ENCODE data around the gene STAP2. TPM values are rescaled to one million over a fixed set of nuclear protein-coding genes. Genes with fewer than 3 reads are reported as not detected.

STAP2 gene
- total and polyA plus RNA-seq, 10 of the 15 experiments (the other 5 are each of a cell fraction or from before 2014, with no cell fraction given) = 0.84 to 22.4 (median 15.2) TPM

GRCh38 chr19:4370418-4371041, 31.9 kb upstream of the STAP2 start:
- H3K79me2 ChIP-seq (ENCODE audit: control insufficient read depth, insufficient read depth, low read length) = peaks cover 76% of the 10 kb centered on the region
- ChIA-PET RAD21 (ENCODE audit: unreplicated experiment) (interaction anchor here (0.6 to 1.8 kb wide), 8 partner anchors 10 to 34 kb away, joined by 3 to 10 read pairs (median 4); partner anchors contain the start of genes CHAF1A, MPND and SH3GL1), POLR2A (interaction anchor here (0.9 to 2.0 kb wide), 6 partner anchors 9 to 32 kb away, joined by 3 to 11 read pairs (median 4); partner anchors contain the start of genes CHAF1A and MPND), CTCF (interaction anchor here (0.6 to 3.3 kb wide), 11 partner anchors 9 to 116 kb away, joined by 3 to 16 read pairs (median 5); partner anchors contain the start of genes CHAF1A and SH3GL1), SMC1A (ENCODE audit: uncharacterized antibody, unreplicated experiment) (interaction anchor here (0.8 to 1.5 kb wide), 5 partner anchors 9 to 31 kb away, joined by 3 to 5 read pairs (median 5); partner anchors contain the start of genes CHAF1A and SH3GL1)
- FAIRE-seq = no peak
- peaks cover 67% of the 10 kb centered on the region for H3K4me1 ChIP-seq (ENCODE audit: control insufficient read depth, insufficient read depth, low read length)
- ATAC-seq = no peak
- no peaks in the 10 kb centered on the region for H4K20me1 ChIP-seq (ENCODE audit: control insufficient read depth, insufficient read depth)
- peak overlapping the region; percentile 71 for H3K4me3 ChIP-seq
- whole genome bisulfite sequencing (ENCODE audit: insufficient coverage, insufficient replicate concordance, low lambda C conversion rate, missing lambda C conversion rate) = 57% methylated on average over 15 of the region's 15 CpGs
- no peak overlapping the region for H2AFZ ChIP-seq (ENCODE audit: control insufficient read depth, low read depth, low read length)
- intact Hi-C loops (cut with micrococcal nuclease; ENCODE audit: unreplicated experiment) (no loop called here), in situ Hi-C loops (cut with MboI) (no loop called here)
- peak overlapping the region; percentile 98 for H3K27ac ChIP-seq (ENCODE audit: control insufficient read depth, insufficient read depth)
- no TSS peak for BruUV-seq (replicated peaks)
- H3K9ac ChIP-seq (ENCODE audit: control insufficient read depth, insufficient read depth, low read length) = peak overlapping the region; percentile 84
- H3K9me3 ChIP-seq (replicated peaks; ENCODE audit: control insufficient read depth, insufficient read depth, low read length) = no peaks in the 10 kb centered on the region
- no peaks in the 10 kb centered on the region for H3K27me3 ChIP-seq (replicated peaks in 1 of 2; ENCODE audit: control insufficient read depth in 2 of 2, insufficient read depth in 2 of 2, low read length in 1 of 2)
- peak overlapping the region; percentile 99 for H3K4me2 ChIP-seq (ENCODE audit: control insufficient read depth, insufficient read depth)
- H3K36me3 ChIP-seq (ENCODE audit: control insufficient read depth in 2 of 2, insufficient read depth in 2 of 2, low read length in 1 of 2) = peaks cover 14 to 32% of the 10 kb centered on the region in 2 experiments; a peak in 3 of 4 replicates
- DNase-seq (ENCODE audit: low read depth, low spot score) = no peak
- TF ChIP-seq MXI1 (IDR thresholded peaks at IDR 0.05; ENCODE audit: low read depth, low read length) (no peak), SUPT20H (IDR thresholded peaks at IDR 0.05; ENCODE audit: borderline replicate concordance, control insufficient read depth, low read depth, low read length) (no peak), ATF7 (IDR thresholded peaks at IDR 0.05; ENCODE audit: low read depth) (no peak), RCOR1 (conservative IDR thresholded peaks at IDR 0.05; ENCODE audit: low read depth, low read length) (no peak), STAT3 (IDR thresholded peaks at IDR 0.05; ENCODE audit: low read depth, low read length) (no peak), ZNF217 (IDR thresholded peaks at IDR 0.05) (no peak), TARDBP (IDR thresholded peaks at IDR 0.05; ENCODE audit: borderline replicate concordance) (no peak), IRF4 (IDR thresholded peaks at IDR 0.05; ENCODE audit: low read depth, low read length) (no peak), IKZF1 (conservative IDR thresholded peaks at IDR 0.05) (no peak), TCF3 (IDR thresholded peaks at IDR 0.05; ENCODE audit: borderline replicate concordance, insufficient read depth, low read depth, low read length) (no peak), ASH2L (IDR thresholded peaks at IDR 0.05; ENCODE audit: borderline replicate concordance, low read depth) (no peak), PAX8 (IDR thresholded peaks at IDR 0.05) (no peak), SREBF2 (IDR thresholded peaks at IDR 0.05; ENCODE audit: low read length) (no peak), NFIC (IDR thresholded peaks at IDR 0.05; ENCODE audit: low read depth, low read length) (no peak), BHLHE40 (IDR thresholded peaks at IDR 0.05; ENCODE audit: borderline replicate concordance in 1 of 2, low read depth in 2 of 2, low read length in 1 of 2) (no peak)
- TF ChIP-seq, protein P1, sequence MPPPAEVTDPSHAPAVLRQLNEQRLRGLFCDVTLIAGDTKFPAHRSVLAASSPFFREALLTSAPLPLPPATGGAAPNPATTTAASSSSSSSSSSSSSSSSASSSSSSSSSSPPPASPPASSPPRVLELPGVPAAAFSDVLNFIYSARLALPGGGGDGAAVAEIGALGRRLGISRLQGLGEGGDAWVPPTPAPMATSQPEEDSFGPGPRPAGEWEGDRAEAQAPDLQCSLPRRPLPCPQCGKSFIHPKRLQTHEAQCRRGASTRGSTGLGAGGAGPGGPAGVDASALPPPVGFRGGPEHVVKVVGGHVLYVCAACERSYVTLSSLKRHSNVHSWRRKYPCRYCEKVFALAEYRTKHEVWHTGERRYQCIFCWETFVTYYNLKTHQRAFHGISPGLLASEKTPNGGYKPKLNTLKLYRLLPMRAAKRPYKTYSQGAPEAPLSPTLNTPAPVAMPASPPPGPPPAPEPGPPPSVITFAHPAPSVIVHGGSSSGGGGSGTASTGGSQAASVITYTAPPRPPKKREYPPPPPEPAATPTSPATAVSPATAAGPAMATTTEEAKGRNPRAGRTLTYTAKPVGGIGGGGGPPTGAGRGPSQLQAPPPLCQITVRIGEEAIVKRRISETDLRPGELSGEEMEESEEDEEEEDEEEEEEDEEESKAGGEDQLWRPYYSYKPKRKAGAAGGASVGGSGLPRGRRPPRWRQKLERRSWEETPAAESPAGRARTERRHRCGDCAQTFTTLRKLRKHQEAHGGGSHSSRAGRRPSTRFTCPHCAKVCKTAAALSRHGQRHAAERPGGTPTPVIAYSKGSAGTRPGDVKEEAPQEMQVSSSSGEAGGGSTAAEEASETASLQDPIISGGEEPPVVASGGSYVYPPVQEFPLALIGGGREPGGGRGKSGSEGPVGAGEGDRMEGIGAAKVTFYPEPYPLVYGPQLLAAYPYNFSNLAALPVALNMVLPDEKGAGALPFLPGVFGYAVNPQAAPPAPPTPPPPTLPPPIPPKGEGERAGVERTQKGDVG (CRISPR knock-in tag; IDR thresholded peaks at IDR 0.05) = no peak
- TF ChIP-seq, protein P2, sequence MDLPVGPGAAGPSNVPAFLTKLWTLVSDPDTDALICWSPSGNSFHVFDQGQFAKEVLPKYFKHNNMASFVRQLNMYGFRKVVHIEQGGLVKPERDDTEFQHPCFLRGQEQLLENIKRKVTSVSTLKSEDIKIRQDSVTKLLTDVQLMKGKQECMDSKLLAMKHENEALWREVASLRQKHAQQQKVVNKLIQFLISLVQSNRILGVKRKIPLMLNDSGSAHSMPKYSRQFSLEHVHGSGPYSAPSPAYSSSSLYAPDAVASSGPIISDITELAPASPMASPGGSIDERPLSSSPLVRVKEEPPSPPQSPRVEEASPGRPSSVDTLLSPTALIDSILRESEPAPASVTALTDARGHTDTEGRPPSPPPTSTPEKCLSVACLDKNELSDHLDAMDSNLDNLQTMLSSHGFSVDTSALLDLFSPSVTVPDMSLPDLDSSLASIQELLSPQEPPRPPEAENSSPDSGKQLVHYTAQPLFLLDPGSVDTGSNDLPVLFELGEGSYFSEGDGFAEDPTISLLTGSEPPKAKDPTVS (IDR thresholded peaks at IDR 0.05; ENCODE audit: low read depth, low read length) = no peak
- TF ChIP-seq, protein P3, sequence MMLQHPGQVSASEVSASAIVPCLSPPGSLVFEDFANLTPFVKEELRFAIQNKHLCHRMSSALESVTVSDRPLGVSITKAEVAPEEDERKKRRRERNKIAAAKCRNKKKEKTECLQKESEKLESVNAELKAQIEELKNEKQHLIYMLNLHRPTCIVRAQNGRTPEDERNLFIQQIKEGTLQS (IDR thresholded peaks at IDR 0.05; ENCODE audit: borderline replicate concordance, extremely low read depth, low read depth, low read length) = no peak

Data from GM12878 (cell line).